Activated CD8-positive, alpha-beta memory T cell treated with anti-CD3 and anti-CD28 coated beads for 24 hours (primary cell): Measurements from ENCODE around the gene SPATA3.

ENCODE experiments used
- DNase-seq: peaks from one replicate; pipeline ENCODE4 v3.0.0-alpha.2; 2020

The SPATA3 gene

GRCh38 chr2:231032575-231033140, 36.7 kb downstream of the SPATA3 start:
- no peak for DNase-seq

- DNase-seq = no peak
Observed at GRCh38 chr2:231033147-231034132, 37.5 kb downstream of the SPATA3 start.

GRCh38 chr2:231034291-231034882, 38.5 kb downstream of the SPATA3 start:
- DNase-seq = no peak

GRCh38 chr2:231036131-231036530, 40.2 kb downstream of the SPATA3 start:
- no peak for DNase-seq

GRCh38 chr2:231036578-231037106, 40.7 kb downstream of the SPATA3 start:
- no peak for DNase-seq

GRCh38 chr2:231037202-231037730, 41.3 kb downstream of the SPATA3 start, which contains the start of gene C2orf72:
Gene C2orf72, plus strand, starts transcription at chr2:231037523. Its CDS starts 43 bp downstream, at chr2:231037566.
- no peak for DNase-seq

GRCh38 chr2:231037731-231038482, 42.0 kb downstream of the SPATA3 start:
- DNase-seq = no peak

- DNase-seq = no peak
Observed at GRCh38 chr2:231038483-231039293, 42.8 kb downstream of the SPATA3 start.

GRCh38 chr2:231039294-231039664, 43.4 kb downstream of the SPATA3 start:
- no peak for DNase-seq

- no peak for DNase-seq
Observed at GRCh38 chr2:231039821-231040364, 44.0 kb downstream of the SPATA3 start.

- no peak for DNase-seq
Observed at GRCh38 chr2:231041061-231041689, 45.3 kb downstream of the SPATA3 start.

- no peak for DNase-seq
Observed at GRCh38 chr2:231043796-231044195, 47.9 kb downstream of the SPATA3 start.

- DNase-seq = no peak
Observed at GRCh38 chr2:231046916-231047273, 51.0 kb downstream of the SPATA3 start.

- DNase-seq = no peak
Observed at GRCh38 chr2:231047274-231047922, 51.5 kb downstream of the SPATA3 start.

GRCh38 chr2:231047923-231048915, 52.3 kb downstream of the SPATA3 start:
- DNase-seq = no peak

GRCh38 chr2:231049286-231050017, 53.5 kb downstream of the SPATA3 start:
- no peak for DNase-seq

- DNase-seq = no peak
Observed at GRCh38 chr2:231050018-231050901, 54.3 kb downstream of the SPATA3 start.
